ENCODE results near the gene RPTOR. TPM values are rescaled to one million over a fixed set of nuclear protein-coding genes. Genes with fewer than 3 reads are reported as not detected.
A peak's percentile ranks its signal among the peaks of the same experiment; 100 is the strongest.

The RPTOR gene
- total RNA-seq, 4 donors from 2014 or later, result 34.1 to 65.8 (median 43.6) TPM

GRCh38 chr17:80942423-80943345, 398.0 kb downstream of the RPTOR start:
- no peak for TF ChIP-seq POLR2A (IDR thresholded peaks at IDR 0.05; ENCODE audit: low read depth)
- TF ChIP-seq CTCF (IDR thresholded peaks at IDR 0.05), result peak; percentile 34 to 46 (median 42)
- TF ChIP-seq POLR2AphosphoS5 (IDR thresholded peaks at IDR 0.05), result peak; percentile 81 to 87
- H3K36me3 ChIP-seq, result peaks cover 0 to 36% (median 25%) of the 10 kb centered on the region in 4 donors
- peaks cover 26 to 54% (median 43%) of the 10 kb centered on the region in 4 donors for H3K4me1 ChIP-seq
- 31% methylated on average over 29 of the region's 38 CpGs for WGBS
- intact Hi-C loops (cut with DNase I), result no loop called here
- peak; percentile 98 for DNase-seq (ENCODE audit: extremely low spot score)
- no peaks in the 10 kb centered on the region for H3K9me3 ChIP-seq
- H3K4me3 ChIP-seq, result peak overlapping the region in 3 of 4 donors; percentile 3 to 21 (median 12)
- H3K27me3 ChIP-seq, result no peaks in the 10 kb centered on the region
- H3K27ac ChIP-seq (replicated peaks in 1 of 4), result peak overlapping the region; percentile 85 to 97 (median 88)

- TF ChIP-seq EP300 (IDR thresholded peaks at IDR 0.05) (no peak), CTCF (IDR thresholded peaks at IDR 0.05) (no peak), POLR2A (IDR thresholded peaks at IDR 0.05; ENCODE audit: low read depth) (no peak), POLR2AphosphoS5 (IDR thresholded peaks at IDR 0.05) (no peak)
- Histone ChIP-seq H3K9me3 (no peaks in the 10 kb centered on the region), H3K27me3 (no peaks in the 10 kb centered on the region), H3K27ac (replicated peaks in 1 of 4) (peak overlapping the region; percentile 85 to 97 (median 88)), H3K36me3 (peaks cover 0 to 42% (median 32%) of the 10 kb centered on the region in 4 donors), H3K4me1 (peaks cover 26 to 57% (median 51%) of the 10 kb centered on the region in 4 donors), H3K4me3 (no peak overlapping the region)
- WGBS, result 91% methylated on average over 11 of the region's 17 CpGs
- no peak for DNase-seq (ENCODE audit: extremely low spot score)
- intact Hi-C loops (cut with DNase I), result no loop called here
Observed at GRCh38 chr17:80943346-80944145, 398.9 kb downstream of the RPTOR start.

GRCh38 chr17:80944326-80944725, 399.7 kb downstream of the RPTOR start:
- no peak for TF ChIP-seq POLR2A (IDR thresholded peaks at IDR 0.05; ENCODE audit: low read depth)
- TF ChIP-seq POLR2AphosphoS5 (IDR thresholded peaks at IDR 0.05), result no peak
- no peak for TF ChIP-seq EP300 (IDR thresholded peaks at IDR 0.05)
- TF ChIP-seq CTCF (IDR thresholded peaks at IDR 0.05), result no peak
- Histone ChIP-seq H3K9me3 (no peaks in the 10 kb centered on the region), H3K27ac (replicated peaks in 1 of 4) (peak overlapping the region; percentile 85 to 97 (median 88)), H3K36me3 (peaks cover 0 to 44% (median 37%) of the 10 kb centered on the region in 4 donors), H3K4me3 (no peak overlapping the region), H3K4me1 (peaks cover 26 to 65% (median 59%) of the 10 kb centered on the region in 4 donors), H3K27me3 (no peaks in the 10 kb centered on the region)
- WGBS, result 80% methylated on average over 9 of the region's 9 CpGs
- no peak for DNase-seq (ENCODE audit: extremely low spot score)
- intact Hi-C loops (cut with DNase I), result no loop called here

GRCh38 chr17:80945736-80946135, 401.1 kb downstream of the RPTOR start:
- peak overlapping the region in 2 of 4 donors; percentile 88 to 89 for H3K27ac ChIP-seq (replicated peaks in 1 of 4)
- TF ChIP-seq POLR2A (IDR thresholded peaks at IDR 0.05; ENCODE audit: low read depth) (no peak), POLR2AphosphoS5 (IDR thresholded peaks at IDR 0.05) (no peak), EP300 (IDR thresholded peaks at IDR 0.05) (no peak), CTCF (IDR thresholded peaks at IDR 0.05) (no peak)
- intact Hi-C loops (cut with DNase I), result no loop called here
- no peaks in the 10 kb centered on the region for H3K27me3 ChIP-seq
- DNase-seq (ENCODE audit: extremely low spot score), result no peak
- H3K4me1 ChIP-seq, result peaks cover 26 to 76% (median 71%) of the 10 kb centered on the region in 4 donors
- H3K4me3 ChIP-seq, result no peak overlapping the region
- 92% methylated on average over 17 of the region's 17 CpGs for WGBS
- H3K36me3 ChIP-seq, result peaks cover 4 to 53% (median 43%) of the 10 kb centered on the region in 4 donors
- no peaks in the 10 kb centered on the region for H3K9me3 ChIP-seq

Data from esophagus muscularis mucosa (tissue), 4 donors.